HepG2 (cell line): ENCODE results near the gene SCGB1C2. TPM values are rescaled to one million over a fixed set of nuclear protein-coding genes. Genes with fewer than 3 reads are reported as not detected.

Source experiments
- ATAC-seq: fragments of 200-7000 bp; cut with Tn5 transposase; 3 replicates; pipeline ENCODE4 v1.9.1; 2020; ENCODE audit warnings: mild to moderate bottlenecking, moderate library complexity
- BruUV-seq: library from RNA; stranded (reverse); fragments of 400-500 nt; replicated peaks from 2 replicates; lab custom pipeline; 2021; lab: Mats Ljungman, UMichigan
- CTCF ChIA-PET: fragments of 300-600 bp; formaldehyde crosslinking; extraction: SDS; loops from one replicate; lab custom pipeline; 2021; ENCODE audit warnings: low total read pairs, inconsistent platforms, low intra/inter-chr PET ratio; lab: Yijun Ruan, JAX
- POLR2A ChIA-PET: fragments of 350-600 bp; sonication (Branson Sonifier 250); formaldehyde crosslinking; loops from one replicate; lab custom pipeline; 2020; ENCODE audit warnings: antibody characterized with exemption, inconsistent platforms; lab: Yijun Ruan, JAX
- DNase-seq: peaks from one replicate; pipeline ENCODE4 v3.0.0-alpha.2; 2015; ENCODE audit warnings: low spot score
- FAIRE-seq: peaks from 3 replicates; lab custom pipeline; 2011; peaks lifted over from hg19 to GRCh38; lab: Jason Lieb, UNC
- H2AFZ ChIP-seq: one replicate; pipeline ENCODE4 v1.6.1; 2011; ENCODE audit warnings: low read length, inconsistent platforms
- H3K27ac ChIP-seq: fragments of 300-600 bp; 3 replicates; pipeline ENCODE4 v1.8.0; 2011; ENCODE audit warnings: mixed run types, mild to moderate bottlenecking, mixed read lengths, low read length, inconsistent platforms; ENCODE audit not compliant: insufficient read depth; ENCODE audit errors: extremely low read length
- H3K27me3 ChIP-seq, 2 experiments: fragments of 200-600 bp in 1 of 2; 2 replicates in 1 of 2; 3 replicates in 1 of 2; pipeline versions ENCODE4 v1.6.0 to v1.8.0; 2011; ENCODE audit warnings: low read length in 2 of 2, mild to moderate bottlenecking in 2 of 2, moderate library complexity in 2 of 2, inconsistent platforms in 1 of 2; ENCODE audit not compliant: insufficient read depth in 2 of 2, control insufficient read depth in 1 of 2
- H3K36me3 ChIP-seq, 2 experiments: fragments of 200-600 bp in 1 of 2; replicated peaks in 1 of 2; 2 replicates in 1 of 2; 3 replicates in 1 of 2; pipeline versions ENCODE4 v1.5.1 to v1.8.0; 2011; ENCODE audit warnings: low read length in 2 of 2, inconsistent platforms in 1 of 2; ENCODE audit not compliant: insufficient read depth in 2 of 2, control insufficient read depth in 1 of 2
- H3K4me1 ChIP-seq: 2 replicates; pipeline ENCODE4 v1.5.1; 2012; ENCODE audit warnings: low read length, inconsistent platforms; ENCODE audit not compliant: insufficient read depth
- H3K4me2 ChIP-seq: 2 replicates; pipeline ENCODE4 v1.6.0; 2011; ENCODE audit warnings: low read depth, low read length, inconsistent platforms
- H3K4me3 ChIP-seq, 3 experiments: fragments of 200-600 bp in 1 of 3; sonication (generic), shearing (Covaris generic) in 1 of 3; replicated peaks in 1 of 3; 2 replicates each; pipeline ENCODE4 v1.5.1; 2011 to 2016; ENCODE audit warnings: low read length in 3 of 3, inconsistent platforms in 2 of 3, low read depth in 2 of 3, mild to moderate bottlenecking in 2 of 3, control low read depth in 1 of 3, mixed read lengths in 1 of 3; ENCODE audit not compliant: insufficient read depth in 1 of 3
- H3K79me2 ChIP-seq: one replicate; pipeline ENCODE4 v1.6.1; 2011; ENCODE audit warnings: low read length, inconsistent platforms; ENCODE audit not compliant: insufficient read depth
- H3K9ac ChIP-seq: 2 replicates; pipeline ENCODE4 v1.6.0; 2011; ENCODE audit warnings: mild to moderate bottlenecking, low read depth, low read length, inconsistent platforms; ENCODE audit not compliant: insufficient read depth
- H3K9me3 ChIP-seq: 2 replicates; pipeline ENCODE4 v1.5.1; 2012; ENCODE audit warnings: mild to moderate bottlenecking, low read length
- H4K20me1 ChIP-seq: 2 replicates; pipeline ENCODE4 v1.6.0; 2011; ENCODE audit warnings: inconsistent platforms, mild to moderate bottlenecking, low read length, moderate library complexity; ENCODE audit not compliant: insufficient read depth
- ZNF143 ChIP-seq: sonication (generic); formaldehyde crosslinking; IDR thresholded peaks from 2 replicates; pipeline ENCODE4 v1.4.0; 2020; ENCODE audit warnings: missing genetic modification reagents
- WGBS: methylation state at CpG from one replicate; pipeline ENCODE4 v1.1.6; 2017; ENCODE audit warnings: low lambda C conversion rate; 5-methylcytosine and 5-hydroxymethylcytosine counted together
- in situ Hi-C: cut with HindIII; loops from 2 replicates; pipeline ENCODE4 v1.10.0; 2017; ENCODE audit warnings: low pct_unique_long_range_greater_than_20kb; ENCODE audit not compliant: extremely low pct_ligation_motif_present
- intact Hi-C: fragments of 100-400 bp; cut with micrococcal nuclease; formaldehyde crosslinking; loops from one replicate; pipeline ENCODE4 v1.10.0; 2022; ENCODE audit not compliant: unreplicated experiment
- polyA plus RNA-seq, 8 experiments: library from polyadenylated mRNA; depleted of rRNA in 3 of 8; stranded (reverse) in 7 of 8; unstranded in 1 of 8; fragments of >200 nt; fragmentation: Illumina TruSeq in 4 of 8; extraction: Trizol in 4 of 8; gene quantifications; 2 replicates each; pipeline versions ENCODE4 v1.2.1 to v1.2.3, GENCODE V29; 2011 to 2016; ENCODE audit warnings: low read depth in 4 of 8, missing spikeins in 1 of 8, mixed read lengths in 1 of 8; ENCODE audit not compliant: insufficient read depth in 1 of 8
- total RNA-seq, 5 experiments: library from RNA; depleted of rRNA; stranded (reverse); fragments of >200 nt; fragmentation: Illumina TruSeq; extraction: Trizol; gene quantifications; 2 replicates each; pipeline ENCODE4 v1.2.3, GENCODE V29; 2016; ENCODE audit warnings: low read depth in 1 of 5
- TF ChIP-seq, protein P1 (sequence below): sonication (generic); formaldehyde crosslinking; IDR thresholded peaks from 2 replicates; pipeline ENCODE4 v1.4.0; 2020; ENCODE audit warnings: missing genetic modification reagents
- TF ChIP-seq, protein P2 (sequence below), 2 experiments: sonication (generic) in 1 of 2; formaldehyde crosslinking in 1 of 2; IDR thresholded peaks; 2 replicates each; pipeline versions ENCODE4 v1.5.1 to v1.6.1; 2011 to 2020; ENCODE audit warnings: borderline replicate concordance in 1 of 2, low read depth in 1 of 2, low read length in 1 of 2, mild to moderate bottlenecking in 1 of 2, missing genetic modification reagents in 1 of 2, moderate library complexity in 1 of 2

The SCGB1C2 gene
- total and polyA plus RNA-seq, 2 of the 13 experiments (the other 11 are each of a cell fraction or from before 2014, with no cell fraction given) = not detected

DNA sequence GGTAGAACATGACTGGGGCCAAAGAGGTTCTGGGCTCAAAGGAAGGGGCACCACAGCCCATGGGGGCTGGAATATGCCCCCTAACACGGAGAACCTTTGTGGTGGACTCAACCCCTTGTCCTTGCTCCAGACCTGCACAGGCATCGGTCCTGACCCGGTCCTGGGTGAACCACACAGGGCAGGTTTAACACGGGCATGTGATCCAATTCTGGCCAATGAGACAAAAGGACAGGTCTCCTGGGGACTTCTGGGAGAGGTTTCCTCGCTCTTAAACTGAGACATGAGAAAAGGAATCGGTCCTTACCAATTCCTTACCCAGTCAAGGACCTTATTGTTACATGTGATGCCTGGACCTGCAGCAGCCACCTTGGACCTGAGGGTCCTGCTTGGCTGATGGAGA, 40.4 kb downstream of the SCGB1C2 start:
- H3K79me2 ChIP-seq = no peaks in the 10 kb centered on the region
- DNase-seq = no peak
- H3K27ac ChIP-seq = no peak overlapping the region
- TF ChIP-seq, protein P1, sequence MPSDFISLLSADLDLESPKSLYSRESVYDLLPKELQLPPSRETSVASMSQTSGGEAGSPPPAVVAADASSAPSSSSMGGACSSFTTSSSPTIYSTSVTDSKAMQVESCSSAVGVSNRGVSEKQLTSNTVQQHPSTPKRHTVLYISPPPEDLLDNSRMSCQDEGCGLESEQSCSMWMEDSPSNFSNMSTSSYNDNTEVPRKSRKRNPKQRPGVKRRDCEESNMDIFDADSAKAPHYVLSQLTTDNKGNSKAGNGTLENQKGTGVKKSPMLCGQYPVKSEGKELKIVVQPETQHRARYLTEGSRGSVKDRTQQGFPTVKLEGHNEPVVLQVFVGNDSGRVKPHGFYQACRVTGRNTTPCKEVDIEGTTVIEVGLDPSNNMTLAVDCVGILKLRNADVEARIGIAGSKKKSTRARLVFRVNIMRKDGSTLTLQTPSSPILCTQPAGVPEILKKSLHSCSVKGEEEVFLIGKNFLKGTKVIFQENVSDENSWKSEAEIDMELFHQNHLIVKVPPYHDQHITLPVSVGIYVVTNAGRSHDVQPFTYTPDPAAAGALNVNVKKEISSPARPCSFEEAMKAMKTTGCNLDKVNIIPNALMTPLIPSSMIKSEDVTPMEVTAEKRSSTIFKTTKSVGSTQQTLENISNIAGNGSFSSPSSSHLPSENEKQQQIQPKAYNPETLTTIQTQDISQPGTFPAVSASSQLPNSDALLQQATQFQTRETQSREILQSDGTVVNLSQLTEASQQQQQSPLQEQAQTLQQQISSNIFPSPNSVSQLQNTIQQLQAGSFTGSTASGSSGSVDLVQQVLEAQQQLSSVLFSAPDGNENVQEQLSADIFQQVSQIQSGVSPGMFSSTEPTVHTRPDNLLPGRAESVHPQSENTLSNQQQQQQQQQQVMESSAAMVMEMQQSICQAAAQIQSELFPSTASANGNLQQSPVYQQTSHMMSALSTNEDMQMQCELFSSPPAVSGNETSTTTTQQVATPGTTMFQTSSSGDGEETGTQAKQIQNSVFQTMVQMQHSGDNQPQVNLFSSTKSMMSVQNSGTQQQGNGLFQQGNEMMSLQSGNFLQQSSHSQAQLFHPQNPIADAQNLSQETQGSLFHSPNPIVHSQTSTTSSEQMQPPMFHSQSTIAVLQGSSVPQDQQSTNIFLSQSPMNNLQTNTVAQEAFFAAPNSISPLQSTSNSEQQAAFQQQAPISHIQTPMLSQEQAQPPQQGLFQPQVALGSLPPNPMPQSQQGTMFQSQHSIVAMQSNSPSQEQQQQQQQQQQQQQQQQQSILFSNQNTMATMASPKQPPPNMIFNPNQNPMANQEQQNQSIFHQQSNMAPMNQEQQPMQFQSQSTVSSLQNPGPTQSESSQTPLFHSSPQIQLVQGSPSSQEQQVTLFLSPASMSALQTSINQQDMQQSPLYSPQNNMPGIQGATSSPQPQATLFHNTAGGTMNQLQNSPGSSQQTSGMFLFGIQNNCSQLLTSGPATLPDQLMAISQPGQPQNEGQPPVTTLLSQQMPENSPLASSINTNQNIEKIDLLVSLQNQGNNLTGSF = no peak
- peak; percentile 29; the same call in 1 of the 2 replicates for TF ChIP-seq ZNF143
- TF ChIP-seq, protein P2, sequence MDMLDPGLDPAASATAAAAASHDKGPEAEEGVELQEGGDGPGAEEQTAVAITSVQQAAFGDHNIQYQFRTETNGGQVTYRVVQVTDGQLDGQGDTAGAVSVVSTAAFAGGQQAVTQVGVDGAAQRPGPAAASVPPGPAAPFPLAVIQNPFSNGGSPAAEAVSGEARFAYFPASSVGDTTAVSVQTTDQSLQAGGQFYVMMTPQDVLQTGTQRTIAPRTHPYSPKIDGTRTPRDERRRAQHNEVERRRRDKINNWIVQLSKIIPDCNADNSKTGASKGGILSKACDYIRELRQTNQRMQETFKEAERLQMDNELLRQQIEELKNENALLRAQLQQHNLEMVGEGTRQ (IDR thresholded peaks at IDR 0.05; ENCODE audit: low read depth, low read length) = peak; percentile 61
- TF ChIP-seq, protein P2 (CRISPR knock-in tag; IDR thresholded peaks at IDR 0.05; ENCODE audit: borderline replicate concordance) = peak; percentile 45; the same call in 1 of the 2 replicates
- no peak overlapping the region for H2AFZ ChIP-seq
- H3K36me3 ChIP-seq = no peaks in the 10 kb centered on the region
- H3K4me3 ChIP-seq = no peak overlapping the region
- H3K9ac ChIP-seq = no peak overlapping the region
- no peak for ATAC-seq
- H3K4me1 ChIP-seq = peaks cover 12% of the 10 kb centered on the region
- intact Hi-C loops (no loop called here), in situ Hi-C loops (no loop called here)
- H3K4me2 ChIP-seq = 0 out of 2 replicates have a peak overlapping the region, but pooled peaks have one; percentile 8
- WGBS = 5% methylated on average over 4 of the region's 6 CpGs
- no TSS peak for BruUV-seq
- CTCF ChIA-PET = no interaction called here
- H3K27me3 ChIP-seq = peaks cover 13 to 67% of the 10 kb centered on the region in 2 experiments
- FAIRE-seq = no peak
- H3K9me3 ChIP-seq = no peaks in the 10 kb centered on the region
- 0 out of 2 replicates have a peak, but pooled peaks cover 4% of the 10 kb centered on the region for H4K20me1 ChIP-seq
- POLR2A ChIA-PET = no interaction called here
